GM12878 (cell line): Measurements from ENCODE around the gene SP1. TPM values are rescaled to one million over a fixed set of nuclear protein-coding genes. Genes with fewer than 3 reads are reported as not detected.

ENCODE experiments used
- ATAC-seq: fragments of 200-7000 bp; cut with Tn5 transposase; 3 replicates; pipeline ENCODE4 v1.9.1; 2020; ENCODE audit warnings: mild to moderate bottlenecking, moderate library complexity
- BruUV-seq: library from RNA; stranded (reverse); fragments of 400-500 nt; replicated peaks from 2 replicates; lab custom pipeline; 2021; lab: Mats Ljungman, UMichigan
- CTCF ChIA-PET: fragments of 300-600 bp; sonication (Branson Sonifier 250); formaldehyde crosslinking; extraction: SDS; loops from one replicate; lab custom pipeline; 2021; ENCODE audit warnings: inconsistent platforms; lab: Yijun Ruan, JAX
- POLR2A ChIA-PET: fragments of 350-600 bp; formaldehyde crosslinking; extraction: SDS; loops from one replicate; lab custom pipeline; 2021; ENCODE audit warnings: inconsistent platforms; lab: Charles Lee
- RAD21 ChIA-PET: fragments of 300-600 bp; sonication (Branson Sonifier 250); formaldehyde crosslinking; loops from one replicate; lab custom pipeline; 2023; ENCODE audit warnings: antibody characterized with exemption; ENCODE audit not compliant: unreplicated experiment; lab: Charles Lee
- SMC1A ChIA-PET: fragments of 300-600 bp; sonication (Branson Sonifier 250); formaldehyde crosslinking; loops from one replicate; lab custom pipeline; 2023; ENCODE audit not compliant: unreplicated experiment, uncharacterized antibody; lab: Charles Lee
- DNase-seq: peaks from one replicate; pipeline ENCODE4 v3.0.0-alpha.2; 2011; ENCODE audit warnings: low read depth, low spot score
- FAIRE-seq: peaks from 3 replicates; lab custom pipeline; 2011; peaks lifted over from hg19 to GRCh38; lab: Jason Lieb, UNC
- H2AFZ ChIP-seq: 2 replicates; pipeline ENCODE4 v1.6.0; 2011; ENCODE audit warnings: low read depth, low read length, control low read depth; ENCODE audit not compliant: control insufficient read depth
- H3K27ac ChIP-seq: 2 replicates; pipeline ENCODE4 v1.5.1; 2011; ENCODE audit warnings: control low read depth; ENCODE audit not compliant: control insufficient read depth, insufficient read depth
- H3K27me3 ChIP-seq, 2 experiments: replicated peaks in 1 of 2; 2 replicates each; pipeline versions ENCODE4 v1.6.0 to v1.6.1; 2011; ENCODE audit warnings: low read length in 1 of 2; ENCODE audit not compliant: control insufficient read depth in 2 of 2, insufficient read depth in 2 of 2
- H3K36me3 ChIP-seq, 2 experiments: 2 replicates each; pipeline ENCODE4 v1.5.1; 2011; ENCODE audit warnings: low read length in 1 of 2; ENCODE audit not compliant: control insufficient read depth in 2 of 2, insufficient read depth in 2 of 2
- H3K4me1 ChIP-seq: 2 replicates; pipeline ENCODE4 v1.6.1; 2011; ENCODE audit warnings: mild to moderate bottlenecking, low read length, moderate library complexity, mixed read lengths; ENCODE audit not compliant: control insufficient read depth, insufficient read depth
- H3K4me2 ChIP-seq: 2 replicates; pipeline ENCODE4 v1.6.0; 2011; ENCODE audit warnings: control low read depth; ENCODE audit not compliant: control insufficient read depth, insufficient read depth
- H3K4me3 ChIP-seq: fragments of 200-600 bp; sonication (generic); 2 replicates; pipeline ENCODE4 v1.5.1; 2016
- H3K79me2 ChIP-seq: 2 replicates; pipeline ENCODE4 v1.6.0; 2011; ENCODE audit warnings: low read length; ENCODE audit not compliant: control insufficient read depth, insufficient read depth
- H3K9ac ChIP-seq: 2 replicates; pipeline ENCODE4 v1.8.0; 2011; ENCODE audit warnings: low read length, control low read depth, mixed read lengths; ENCODE audit not compliant: control insufficient read depth, insufficient read depth
- H3K9me3 ChIP-seq: replicated peaks from 3 replicates; pipeline ENCODE4 v1.5.1; 2011; ENCODE audit warnings: mild to moderate bottlenecking, low read length; ENCODE audit not compliant: control insufficient read depth, insufficient read depth
- H4K20me1 ChIP-seq: 2 replicates; pipeline ENCODE4 v1.6.0; 2011; ENCODE audit not compliant: control insufficient read depth, insufficient read depth
- E2F4 ChIP-seq: IDR thresholded peaks from 2 replicates; pipeline ENCODE4 v1.6.1; 2012; ENCODE audit warnings: low read depth, low read length, improper control_type of control experiment
- E2F8 ChIP-seq: fragments of 450-650 bp; IDR thresholded peaks from 2 replicates; pipeline ENCODE4 v1.6.1; 2018; ENCODE audit warnings: mild to moderate bottlenecking, low read depth, moderate library complexity; ENCODE audit not compliant: partially characterized antibody
- EED ChIP-seq: sonication (generic); IDR thresholded peaks from 2 replicates; pipeline ENCODE4 v1.6.1; 2016; ENCODE audit warnings: antibody characterized with exemption, low read depth
- IKZF1 ChIP-seq: fragments of 450-650 bp; conservative IDR thresholded peaks from 2 replicates; pipeline ENCODE4 v1.6.1; 2017; ENCODE audit warnings: antibody characterized with exemption, mild to moderate bottlenecking
- JUNB ChIP-seq: IDR thresholded peaks from 2 replicates; pipeline ENCODE4 v1.6.1; 2016; ENCODE audit warnings: antibody characterized with exemption, mild to moderate bottlenecking
- KLF5 ChIP-seq: fragments of 450-650 bp; IDR thresholded peaks from 2 replicates; pipeline ENCODE4 v1.6.1; 2014; ENCODE audit warnings: mild to moderate bottlenecking; ENCODE audit not compliant: partially characterized antibody
- NFXL1 ChIP-seq: fragments of 450-650 bp; IDR thresholded peaks from 2 replicates; pipeline ENCODE4 v1.6.1; 2017; ENCODE audit warnings: antibody characterized with exemption, mild to moderate bottlenecking, borderline replicate concordance
- PML ChIP-seq: IDR thresholded peaks from 2 replicates; pipeline ENCODE4 v1.6.1; 2012; ENCODE audit warnings: low read length, inconsistent platforms
- RUNX3 ChIP-seq: IDR thresholded peaks from 2 replicates; pipeline ENCODE4 v1.6.1; 2012; ENCODE audit warnings: low read length, inconsistent platforms
- WGBS: methylation state at CpG from one replicate; pipeline ENCODE4 v1.1.6; 2016; ENCODE audit warnings: low lambda C conversion rate; ENCODE audit not compliant: insufficient replicate concordance, insufficient coverage; ENCODE audit errors: missing lambda C conversion rate; 5-methylcytosine and 5-hydroxymethylcytosine counted together
- in situ Hi-C: fragments of 300-500 bp; cut with MboI; formaldehyde crosslinking; loops from 9 replicates; pipeline ENCODE4 v1.14.3; 2018; ENCODE audit warnings: mixed read lengths
- intact Hi-C: fragments of 100-400 bp; cut with micrococcal nuclease; formaldehyde crosslinking; loops from one replicate; pipeline ENCODE4 v1.14.2; 2022; ENCODE audit not compliant: unreplicated experiment
- polyA plus RNA-seq, 11 experiments: library from polyadenylated mRNA; depleted of rRNA in 4 of 11; unstranded in 6 of 11; stranded (reverse) in 5 of 11; fragments of >200 nt; fragmentation: Nextera tagmentation in 4 of 11; fragmentation: Illumina TruSeq in 1 of 11; extraction: Ambion mirVana in 4 of 11; extraction: Trizol in 1 of 11; gene quantifications; 1 replicate in 1 of 11; 2 replicates in 10 of 11; pipeline versions ENCODE4 v1.2.1 to v1.2.3, GENCODE V29; 2011 to 2016; ENCODE audit warnings: inconsistent platforms in 2 of 11, missing spikeins in 2 of 11, low read depth in 1 of 11
- total RNA-seq, 4 experiments: library from RNA; depleted of rRNA in 3 of 4; stranded (reverse); fragments of >200 nt in 3 of 4; fragmentation: Illumina TruSeq in 1 of 4; extraction: Trizol in 1 of 4; gene quantifications; 2 replicates each; pipeline versions ENCODE4 v1.2.1 to v1.2.3, GENCODE V29; 2013 to 2021

SP1 gene
- total and polyA plus RNA-seq, 10 of the 15 experiments (the other 5 are each of a cell fraction or from before 2014, with no cell fraction given) = 3.3 to 52.0 (median 25.2) TPM

DNA sequence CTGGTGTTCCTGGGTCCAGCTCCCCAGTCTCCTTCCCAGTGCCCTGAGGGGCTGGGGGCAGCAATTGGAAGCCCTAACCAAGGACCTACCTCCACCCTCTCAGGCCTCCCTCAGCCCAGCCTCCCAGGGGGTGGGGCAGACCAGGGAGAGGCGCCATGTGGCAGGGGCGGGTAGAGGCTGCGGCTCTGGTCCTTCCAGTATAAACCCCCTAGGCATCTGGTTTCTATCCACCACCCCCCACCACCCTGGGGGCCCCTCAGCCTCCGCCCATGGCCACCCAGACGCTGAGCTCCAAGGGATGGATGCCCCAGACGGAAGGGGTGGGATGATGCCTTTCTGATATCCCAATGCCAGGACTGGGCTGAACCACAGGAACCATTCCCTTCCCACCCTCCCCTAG is 41.1 kb upstream of the SP1 start:
- DNase-seq (no peak), FAIRE-seq (no peak), ATAC-seq (no peak)
- ChIA-PET RAD21 (no interaction called here), CTCF (no interaction called here), POLR2A (no interaction called here), SMC1A (interaction anchor here (2.0 kb wide), 1 partner anchor 12 kb away, joined by 8 read pairs; no protein-coding TSS in a partner anchor)
- Histone ChIP-seq H3K4me2 (no peak overlapping the region), H3K27ac (no peak overlapping the region), H3K4me1 (peaks cover 5% of the 10 kb centered on the region; the same call in 1 of the 2 replicates), H4K20me1 (no peaks in the 10 kb centered on the region), H2AFZ (no peak overlapping the region), H3K4me3 (no peak overlapping the region), H3K9ac (no peak overlapping the region), H3K36me3 (no peaks in the 10 kb centered on the region), H3K9me3 (no peaks in the 10 kb centered on the region), H3K27me3 (peaks cover 2 to 10% of the 10 kb centered on the region in 2 experiments; a peak in 3 of 4 replicates), H3K79me2 (no peaks in the 10 kb centered on the region)
- TF ChIP-seq KLF5 (no peak), E2F4 (no peak)
- intact Hi-C loops = no loop called here
- in situ Hi-C loops = no loop called here
- BruUV-seq = no TSS peak
- WGBS = 55% methylated on average over 6 of the region's 6 CpGs

DNA sequence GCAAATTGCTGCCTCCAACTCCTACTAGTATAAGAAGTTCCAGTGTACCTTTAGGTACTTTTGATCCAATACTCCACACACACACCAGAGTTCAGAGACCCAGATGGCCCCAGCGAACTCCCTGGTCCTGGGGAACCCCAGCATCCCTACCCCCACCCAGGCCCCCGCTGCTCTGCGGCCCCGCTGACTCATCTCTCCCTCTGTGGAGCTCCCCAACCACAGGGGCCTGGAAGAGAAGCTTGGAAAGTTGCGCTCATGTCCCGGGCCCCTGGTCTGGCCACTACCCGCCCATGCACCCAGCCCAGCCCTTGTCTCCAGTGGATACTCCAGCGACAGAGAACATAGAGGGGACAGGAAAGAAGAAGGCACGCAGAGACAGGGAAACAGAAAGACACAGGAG is 39.6 kb upstream of the SP1 start:
- H3K4me1 ChIP-seq = peaks cover 11% of the 10 kb centered on the region
- H3K27me3 ChIP-seq = peaks cover 2 to 10% of the 10 kb centered on the region in 2 experiments; a peak in 3 of 4 replicates
- no peak overlapping the region for H2AFZ ChIP-seq
- H4K20me1 ChIP-seq = no peaks in the 10 kb centered on the region
- H3K9ac ChIP-seq = no peak overlapping the region
- WGBS = 7% methylated on average over 9 of the region's 9 CpGs
- H3K4me3 ChIP-seq = no peak overlapping the region
- FAIRE-seq (no peak), ATAC-seq (no peak), DNase-seq (no peak)
- H3K9me3 ChIP-seq = no peaks in the 10 kb centered on the region
- RAD21 ChIA-PET = interaction anchor here (0.6 to 1.2 kb wide), 2 partner anchors 17 to 45 kb away, joined by 3 read pairs; partner anchors contain the start of gene PFDN5
- H3K36me3 ChIP-seq = no peaks in the 10 kb centered on the region
- no peaks in the 10 kb centered on the region for H3K79me2 ChIP-seq
- H3K4me2 ChIP-seq = no peak overlapping the region
- SMC1A ChIA-PET = interaction anchor here (0.5 to 1.3 kb wide), 4 partner anchors 12 to 49 kb away, joined by 3 read pairs; no protein-coding TSS in a partner anchor
- TF ChIP-seq E2F8 (no peak), IKZF1 (0 out of 2 replicates have a peak, but pooled peaks have one; percentile 17), PML (no peak), NFXL1 (no peak), EED (peak; percentile 89), JUNB (peak; percentile 30; the same call in 1 of the 2 replicates), RUNX3 (peak; percentile 73)
- TF ChIP-seq, all 136 proteins: peak for 4
- POLR2A ChIA-PET = interaction anchor here (0.6 kb wide), 1 partner anchor 20 kb away, joined by 3 read pairs; no protein-coding TSS in a partner anchor
- BruUV-seq = no TSS peak
- intact Hi-C loops = no loop called here
- CTCF ChIA-PET = interaction anchor here (1.0 to 1.4 kb wide), 3 partner anchors 17 to 42 kb away, joined by 3 to 4 read pairs (median 3); partner anchors contain the start of gene AAAS
- no peak overlapping the region for H3K27ac ChIP-seq
- in situ Hi-C loops = no loop called here
